GM21423 (cell line): ENCODE data around the gene LILRB4.
"Not testable (repeated sequence)": the region's sequence is repeated elsewhere in the genome, so short reads cannot be mapped to it uniquely, and the experiment has no call there.

Experiments used
- ATAC-seq: cut with Tn5 transposase; IDR thresholded peaks from one replicate; pipeline ENCODE4 v1.9.1; 2021; ENCODE audit warnings: mild to moderate bottlenecking, moderate library complexity; ENCODE audit not compliant: unreplicated experiment

LILRB4 gene

GRCh38 chr19:54691582-54692297, 29.0 kb downstream of the LILRB4 start:
- ATAC-seq = no peak

GRCh38 chr19:54692298-54692615, 29.5 kb downstream of the LILRB4 start:
- ATAC-seq = no peak

- no peak for ATAC-seq
Observed at GRCh38 chr19:54694648-54695047, 31.9 kb downstream of the LILRB4 start.

GRCh38 chr19:54696117-54696548, 33.3 kb downstream of the LILRB4 start:
- ATAC-seq = no peak

GRCh38 chr19:54696766-54697165, 34.0 kb downstream of the LILRB4 start:
- no peak for ATAC-seq

- not testable (repeated sequence) for ATAC-seq
Observed at GRCh38 chr19:54697716-54698115, 34.9 kb downstream of the LILRB4 start.

- no peak for ATAC-seq
Observed at GRCh38 chr19:54704928-54705327, 42.1 kb downstream of the LILRB4 start.

- ATAC-seq = no peak
Observed at GRCh38 chr19:54707962-54708361, 45.2 kb downstream of the LILRB4 start.

GRCh38 chr19:54708781-54709180, 46.0 kb downstream of the LILRB4 start:
- ATAC-seq = no peak

- ATAC-seq = no peak
Observed at GRCh38 chr19:54709212-54709948, 46.6 kb downstream of the LILRB4 start.

- not testable (repeated sequence) for ATAC-seq
Observed at GRCh38 chr19:54709956-54710355, 47.2 kb downstream of the LILRB4 start.
